Aorta (tissue), 5 donors: ENCODE data around the gene TMEM212. TPM values are rescaled to one million over a fixed set of nuclear protein-coding genes. Genes with fewer than 3 reads are reported as not detected.
"Not testable (repeated sequence)": the region's sequence is repeated elsewhere in the genome, so short reads cannot be mapped to it uniquely, and the experiment has no call there.

Source experiments
- ATAC-seq: fragments of 200-7000 bp; cut with Tn5 transposase; one replicate; pipeline ENCODE4 v1.9.1; 2022; ENCODE audit warnings: moderate library complexity; ENCODE audit not compliant: low FRiP score
- DNase-seq, 2 donors: peaks; one replicate each; pipeline ENCODE4 v3.0.0-alpha.2; 2020
- H3K27ac ChIP-seq, 2 donors: one replicate each; pipeline ENCODE4 v1.5.1; 2013; ENCODE audit warnings: low read length in 2 of 2, mild to moderate bottlenecking in 2 of 2, moderate library complexity in 2 of 2, control low read depth in 1 of 2, inconsistent platforms in 1 of 2, low read depth in 1 of 2
- H3K27me3 ChIP-seq, 2 donors: one replicate each; pipeline ENCODE4 v1.6.1; 2013; ENCODE audit warnings: control low read depth in 1 of 2, low read length in 1 of 2, mild to moderate bottlenecking in 1 of 2, moderate library complexity in 1 of 2; ENCODE audit not compliant: insufficient read depth in 2 of 2, control insufficient read depth in 1 of 2
- H3K36me3 ChIP-seq, 2 donors: one replicate each; pipeline ENCODE4 v1.6.1; 2013; ENCODE audit warnings: control low read depth in 1 of 2, low read length in 1 of 2, mild to moderate bottlenecking in 1 of 2; ENCODE audit not compliant: insufficient read depth in 2 of 2, control insufficient read depth in 1 of 2
- H3K4me1 ChIP-seq, 2 donors: one replicate each; pipeline ENCODE4 v1.6.1; 2013; ENCODE audit warnings: low read length in 2 of 2, control low read depth in 1 of 2, mild to moderate bottlenecking in 1 of 2, moderate library complexity in 1 of 2; ENCODE audit not compliant: insufficient read depth in 2 of 2, control insufficient read depth in 1 of 2
- H3K4me3 ChIP-seq, 2 donors: one replicate each; pipeline ENCODE4 v1.5.1; 2013; ENCODE audit warnings: low read length in 2 of 2, control low read depth in 1 of 2, mild to moderate bottlenecking in 1 of 2
- H3K9me3 ChIP-seq: one replicate; pipeline ENCODE4 v1.6.1; 2013; ENCODE audit warnings: mild to moderate bottlenecking, low read length; ENCODE audit not compliant: control insufficient read depth
- WGBS, 2 donors: extraction: QIAGEN DNeasy Blood & Tissue Kit; methylation state at CpG; one replicate each; pipeline ENCODE4 v1.1.7; 2013; 5-methylcytosine and 5-hydroxymethylcytosine counted together
- intact Hi-C, 2 donors: fragments of 100-400 bp; cut with DNase I; formaldehyde crosslinking; loops; one replicate each; pipeline versions ENCODE4 v1.14.2 to v1.15.0; 2022
- polyA plus RNA-seq, 2 donors: library from polyadenylated mRNA; stranded (reverse); fragments of 200-250 nt; gene quantifications; one replicate each; pipeline ENCODE4 v1.2.3, GENCODE V29; 2013
- total RNA-seq, 2 donors: library from RNA; stranded (reverse); fragmentation: NEBNext Ultra II Directional; extraction: Animal tissue kit (Norgen Biotek cat#: 25700); gene quantifications; one replicate each; pipeline ENCODE4 v1.2.1, GENCODE V29; 2021
- donor health status: healthy with polysubstance abuse.
- donor health status: Bipolar disorder and iron deficiency.
- donor health status: DM: no; HTN: no; CAD: no.
- donor health status: DM: no; HTN: no; CAD: no.
- donor health status: DM: yes; HTN: yes; CAD: no.

The TMEM212 gene
- total and polyA plus RNA-seq, 4 donors: not detected

- H3K36me3 ChIP-seq: no peaks in the 10 kb centered on the region
- peaks cover 0 to 5% of the 10 kb centered on the region in 2 donors for H3K4me1 ChIP-seq
- ATAC-seq (no peak), DNase-seq (no peak)
- H3K27me3 ChIP-seq: no peaks in the 10 kb centered on the region
- H3K4me3 ChIP-seq: no peak overlapping the region
- H3K27ac ChIP-seq: no peak overlapping the region
- H3K9me3 ChIP-seq: no peaks in the 10 kb centered on the region
- 87 to 93% methylated on average over 2 of the region's 2 CpGs for WGBS, 2 donors
- intact Hi-C loops: no loop called here
Observed at GRCh38 chr3:171854649-171855305, 11.6 kb downstream of the TMEM212 start.

- intact Hi-C loops, DNase-seq, H3K4me3 ChIP-seq, H3K36me3 ChIP-seq, H3K4me1 ChIP-seq, H3K27me3 ChIP-seq, ATAC-seq, H3K9me3 ChIP-seq, H3K27ac ChIP-seq: not testable (repeated sequence)
- WGBS, 2 donors: 97 to 99% methylated on average over 4 of the region's 4 CpGs
Observed at GRCh38 chr3:171858770-171859169, 15.6 kb downstream of the TMEM212 start.

GRCh38 chr3:171860830-171861535 lies 17.8 kb downstream of the TMEM212 start:
- intact Hi-C loops: no loop called here
- peak; percentile 62 for ATAC-seq
- no peaks in the 10 kb centered on the region for H3K36me3 ChIP-seq
- H3K27ac ChIP-seq: peak overlapping the region in 1 of 2 donors; percentile 75
- H3K4me3 ChIP-seq: no peak overlapping the region
- 8 to 10% methylated on average over 6 of the region's 6 CpGs for WGBS, 2 donors
- H3K27me3 ChIP-seq: no peaks in the 10 kb centered on the region
- DNase-seq: peak in 1 of 2 donors; percentile 49
- H3K4me1 ChIP-seq: peaks cover 0 to 4% of the 10 kb centered on the region in 2 donors
- no peaks in the 10 kb centered on the region for H3K9me3 ChIP-seq

GRCh38 chr3:171862392-171862791 lies 19.2 kb downstream of the TMEM212 start:
- intact Hi-C loops: no loop called here
- no peak overlapping the region for H3K4me3 ChIP-seq
- ATAC-seq (no peak), DNase-seq (no peak)
- H3K27ac ChIP-seq: no peak overlapping the region
- no peaks in the 10 kb centered on the region for H3K36me3 ChIP-seq
- peaks cover 0 to 4% of the 10 kb centered on the region in 2 donors for H3K4me1 ChIP-seq
- no peaks in the 10 kb centered on the region for H3K9me3 ChIP-seq
- WGBS, 2 donors: 86 to 94% methylated on average over 2 of the region's 2 CpGs
- H3K27me3 ChIP-seq: no peaks in the 10 kb centered on the region

GRCh38 chr3:171862993-171863521 lies 19.9 kb downstream of the TMEM212 start:
- Histone ChIP-seq H3K4me1 (peaks cover 0 to 4% of the 10 kb centered on the region in 2 donors), H3K4me3 (no peak overlapping the region), H3K36me3 (no peaks in the 10 kb centered on the region), H3K9me3 (no peaks in the 10 kb centered on the region), H3K27me3 (no peaks in the 10 kb centered on the region), H3K27ac (no peak overlapping the region)
- WGBS, 2 donors: 54 to 63% methylated on average over 11 of the region's 11 CpGs
- no peak for ATAC-seq
- intact Hi-C loops: no loop called here
- no peak for DNase-seq

GRCh38 chr3:171863920-171864319 lies 20.8 kb downstream of the TMEM212 start:
- Histone ChIP-seq H3K27ac (no peak overlapping the region), H3K4me1 (peaks cover 0 to 4% of the 10 kb centered on the region in 2 donors), H3K9me3 (no peaks in the 10 kb centered on the region), H3K4me3 (no peak overlapping the region), H3K36me3 (no peaks in the 10 kb centered on the region), H3K27me3 (no peaks in the 10 kb centered on the region)
- ATAC-seq (no peak), DNase-seq (no peak)
- intact Hi-C loops: no loop called here
- 66 to 72% methylated on average over 3 of the region's 3 CpGs for WGBS, 2 donors

GRCh38 chr3:171865191-171865865 lies 22.2 kb downstream of the TMEM212 start:
- intact Hi-C loops: no loop called here
- ATAC-seq (no peak), DNase-seq (no peak)
- no peaks in the 10 kb centered on the region for H3K27me3 ChIP-seq
- no peaks in the 10 kb centered on the region for H3K9me3 ChIP-seq
- H3K4me3 ChIP-seq: no peak overlapping the region
- no peak overlapping the region for H3K27ac ChIP-seq
- H3K36me3 ChIP-seq: no peaks in the 10 kb centered on the region
- 87 to 89% methylated on average over 5 of the region's 5 CpGs for WGBS, 2 donors
- peaks cover 0 to 4% of the 10 kb centered on the region in 2 donors for H3K4me1 ChIP-seq

- Histone ChIP-seq H3K9me3 (no peaks in the 10 kb centered on the region), H3K4me1 (no peaks in the 10 kb centered on the region), H3K27ac (no peak overlapping the region), H3K36me3 (no peaks in the 10 kb centered on the region), H3K4me3 (no peak overlapping the region), H3K27me3 (no peaks in the 10 kb centered on the region)
- no peak for ATAC-seq
- intact Hi-C loops: no loop called here
- 84 to 88% methylated on average over 5 of the region's 5 CpGs for WGBS, 2 donors
- no peak for DNase-seq
Observed at GRCh38 chr3:171867981-171868380, 24.8 kb downstream of the TMEM212 start.
